ENCODE results near the gene ING2.
"Not testable (repeated sequence)": the region's sequence is repeated elsewhere in the genome, so short reads cannot be mapped to it uniquely, and the experiment has no call there.

The ING2 gene

GRCh38 chr4:183504930-183505610 is at the start of gene ING2:
ING2 (plus strand) TSS chr4:183505058; CDS start chr4:183505196, 138 bp downstream.
- peak; percentile 44 for DNase-seq

- no peak for DNase-seq
Observed at GRCh38 chr4:183455431-183456195, 49.2 kb upstream of the ING2 start.

GRCh38 chr4:183458005-183458404 is 46.9 kb upstream of the ING2 start:
- DNase-seq: no peak

GRCh38 chr4:183463903-183464619 is 40.8 kb upstream of the ING2 start:
- DNase-seq: not testable (repeated sequence)

- DNase-seq: not testable (repeated sequence)
Observed at GRCh38 chr4:183465879-183466278, 39.0 kb upstream of the ING2 start.

- DNase-seq: no peak
Observed at GRCh38 chr4:183467246-183467645, 37.6 kb upstream of the ING2 start.

- no peak for DNase-seq
Observed at GRCh38 chr4:183468210-183469095, 36.4 kb upstream of the ING2 start.

- DNase-seq: no peak
Observed at GRCh38 chr4:183469285-183469684, 35.6 kb upstream of the ING2 start.

- no peak for DNase-seq
Observed at GRCh38 chr4:183469936-183470335, 34.9 kb upstream of the ING2 start.

- DNase-seq: no peak
Observed at GRCh38 chr4:183470821-183471220, 34.0 kb upstream of the ING2 start.

GRCh38 chr4:183471946-183472708 is 32.7 kb upstream of the ING2 start:
- DNase-seq: peak; percentile 12

- DNase-seq: no peak
Observed at GRCh38 chr4:183478123-183478522, 26.7 kb upstream of the ING2 start.

GRCh38 chr4:183478926-183479325 is 25.9 kb upstream of the ING2 start:
- DNase-seq: no peak

GRCh38 chr4:183482515-183483095 is 22.3 kb upstream of the ING2 start:
- not testable (repeated sequence) for DNase-seq

GRCh38 chr4:183483997-183484396 is 20.9 kb upstream of the ING2 start:
- DNase-seq: no peak

- no peak for DNase-seq
Observed at GRCh38 chr4:183485411-183486160, 19.3 kb upstream of the ING2 start.

- no peak for DNase-seq
Observed at GRCh38 chr4:183492791-183493222, 12.1 kb upstream of the ING2 start.

GRCh38 chr4:183493246-183493645 is 11.6 kb upstream of the ING2 start:
- no peak for DNase-seq

GRCh38 chr4:183495184-183495583 is 9.7 kb upstream of the ING2 start:
- no peak for DNase-seq

- peak; percentile 27 for DNase-seq
Observed at GRCh38 chr4:183499389-183499788, 5.5 kb upstream of the ING2 start.

GRCh38 chr4:183499801-183500200 is 5.1 kb upstream of the ING2 start:
- DNase-seq: no peak

Measured in NCI-H510A (cell line).